ENCODE measurements around the gene PRPF6. TPM values are rescaled to one million over a fixed set of nuclear protein-coding genes. Genes with fewer than 3 reads are reported as not detected.

The PRPF6 gene
- total RNA-seq, 2 donors from 2014 or later = 88.5 to 97.4 TPM

GRCh38 chr20:64043768-64044167 is 62.8 kb downstream of the PRPF6 start:
- Mint-ChIP-seq H3K4me1 (peaks cover 7% of the 10 kb centered on the region), H3K9me3 (no peaks in the 10 kb centered on the region), H3K27ac (peak overlapping the region; percentile 56), H3K4me3 (peak overlapping the region; percentile 50), H3K27me3 (peaks cover 19% of the 10 kb centered on the region), H3K36me3 (ENCODE audit: low read depth) (no peaks in the 10 kb centered on the region)
- ATAC-seq (replicated peaks) = no peak

- ATAC-seq (replicated peaks) = no peak
- Mint-ChIP-seq H3K27me3 (peaks cover 19% of the 10 kb centered on the region), H3K4me1 (peaks cover 4% of the 10 kb centered on the region), H3K36me3 (ENCODE audit: low read depth) (no peaks in the 10 kb centered on the region), H3K4me3 (no peak overlapping the region), H3K27ac (no peak overlapping the region), H3K9me3 (no peaks in the 10 kb centered on the region)
Observed at GRCh38 chr20:64044484-64045247, 63.7 kb downstream of the PRPF6 start.

GRCh38 chr20:64045346-64046011 is 64.5 kb downstream of the PRPF6 start:
- Mint-ChIP-seq H3K27me3 (peaks cover 19% of the 10 kb centered on the region), H3K27ac (no peak overlapping the region), H3K9me3 (no peaks in the 10 kb centered on the region), H3K36me3 (ENCODE audit: low read depth) (no peaks in the 10 kb centered on the region), H3K4me3 (no peak overlapping the region), H3K4me1 (no peaks in the 10 kb centered on the region)
- no peak for ATAC-seq (replicated peaks)

- Mint-ChIP-seq H3K9me3 (no peaks in the 10 kb centered on the region), H3K27me3 (peaks cover 22% of the 10 kb centered on the region), H3K4me3 (no peak overlapping the region), H3K4me1 (no peaks in the 10 kb centered on the region), H3K36me3 (ENCODE audit: low read depth) (no peaks in the 10 kb centered on the region), H3K27ac (no peak overlapping the region)
- no peak for ATAC-seq (replicated peaks)
Observed at GRCh38 chr20:64047046-64047389, 66.1 kb downstream of the PRPF6 start.

- no peak overlapping the region for H3K4me3 Mint-ChIP-seq
- H3K27me3 Mint-ChIP-seq = peaks cover 22% of the 10 kb centered on the region
- H3K4me1 Mint-ChIP-seq = no peaks in the 10 kb centered on the region
- no peak overlapping the region for H3K27ac Mint-ChIP-seq
- no peak for ATAC-seq (replicated peaks)
- H3K9me3 Mint-ChIP-seq = no peaks in the 10 kb centered on the region
- H3K36me3 Mint-ChIP-seq (ENCODE audit: low read depth) = no peaks in the 10 kb centered on the region
Observed at GRCh38 chr20:64047968-64048401, 67.1 kb downstream of the PRPF6 start.

- peaks cover 3% of the 10 kb centered on the region for H3K4me1 Mint-ChIP-seq
- H3K4me3 Mint-ChIP-seq = no peak overlapping the region
- H3K9me3 Mint-ChIP-seq = no peaks in the 10 kb centered on the region
- H3K36me3 Mint-ChIP-seq (ENCODE audit: low read depth) = no peaks in the 10 kb centered on the region
- no peak for ATAC-seq (replicated peaks)
- H3K27me3 Mint-ChIP-seq = peaks cover 28% of the 10 kb centered on the region
- no peak overlapping the region for H3K27ac Mint-ChIP-seq
Observed at GRCh38 chr20:64048402-64049044, 67.6 kb downstream of the PRPF6 start.

GRCh38 chr20:64049060-64049877 is 68.3 kb downstream of the PRPF6 start, which contains the start of gene SOX18:
SOX18 (minus strand) TSS chr20:64049639; CDS start chr20:64049516, 123 bp downstream.
- Mint-ChIP-seq H3K27ac (no peak within 1 kb of the TSS), H3K4me1 (peaks cover 4% of the 10 kb centered on the region), H3K9me3 (no peaks in the 10 kb centered on the region), H3K36me3 (ENCODE audit: low read depth) (no peaks in the 10 kb centered on the region), H3K4me3 (peak within 1 kb of the TSS; percentile 17), H3K27me3 (peaks cover 30% of the 10 kb centered on the region)
- ATAC-seq (replicated peaks) = peak; percentile 67

- peak overlapping the region; percentile 17 for H3K4me3 Mint-ChIP-seq
- no peak overlapping the region for H3K27ac Mint-ChIP-seq
Observed at GRCh38 chr20:64049878-64050260, 68.9 kb downstream of the PRPF6 start.

GRCh38 chr20:64050261-64051032 is 69.5 kb downstream of the PRPF6 start:
- Mint-ChIP-seq H3K4me3 (peak overlapping the region; percentile 17), H3K27me3 (peaks cover 30% of the 10 kb centered on the region), H3K36me3 (ENCODE audit: low read depth) (no peaks in the 10 kb centered on the region), H3K27ac (no peak overlapping the region), H3K4me1 (peaks cover 4% of the 10 kb centered on the region), H3K9me3 (no peaks in the 10 kb centered on the region)
- no peak for ATAC-seq (replicated peaks)

More at GRCh38 chr20:64049878-64050260, 68.9 kb downstream of the PRPF6 start:
- H3K27me3 Mint-ChIP-seq = peaks cover 30% of the 10 kb centered on the region
- no peaks in the 10 kb centered on the region for H3K9me3 Mint-ChIP-seq
- H3K4me1 Mint-ChIP-seq = peaks cover 4% of the 10 kb centered on the region
- H3K36me3 Mint-ChIP-seq (ENCODE audit: low read depth) = no peaks in the 10 kb centered on the region
- ATAC-seq (replicated peaks) = no peak

GRCh38 chr20:64051033-64051452 is 70.1 kb downstream of the PRPF6 start:
- no peaks in the 10 kb centered on the region for H3K9me3 Mint-ChIP-seq
- H3K36me3 Mint-ChIP-seq (ENCODE audit: low read depth) = no peaks in the 10 kb centered on the region
- peaks cover 4% of the 10 kb centered on the region for H3K4me1 Mint-ChIP-seq
- no peak for ATAC-seq (replicated peaks)
- peaks cover 28% of the 10 kb centered on the region for H3K27me3 Mint-ChIP-seq
- no peak overlapping the region for H3K27ac Mint-ChIP-seq
- no peak overlapping the region for H3K4me3 Mint-ChIP-seq

GRCh38 chr20:64051561-64052325 is 70.8 kb downstream of the PRPF6 start:
- no peak overlapping the region for H3K27ac Mint-ChIP-seq
- no peak for ATAC-seq (replicated peaks)
- no peak overlapping the region for H3K4me3 Mint-ChIP-seq
- no peaks in the 10 kb centered on the region for H3K36me3 Mint-ChIP-seq (ENCODE audit: low read depth)
- peaks cover 22% of the 10 kb centered on the region for H3K27me3 Mint-ChIP-seq
- peaks cover 4% of the 10 kb centered on the region for H3K4me1 Mint-ChIP-seq
- H3K9me3 Mint-ChIP-seq = no peaks in the 10 kb centered on the region

GRCh38 chr20:64052326-64052722 is 71.4 kb downstream of the PRPF6 start:
- Mint-ChIP-seq H3K36me3 (ENCODE audit: low read depth) (no peaks in the 10 kb centered on the region), H3K27me3 (peaks cover 16% of the 10 kb centered on the region), H3K27ac (no peak overlapping the region), H3K4me1 (peaks cover 4% of the 10 kb centered on the region), H3K4me3 (no peak overlapping the region), H3K9me3 (no peaks in the 10 kb centered on the region)
- no peak for ATAC-seq (replicated peaks)

Data from activated T-helper 17 cell treated with anti-CD3 and anti-CD28 coated beads, Interleukin-2, amount 50 U/mL, for 72 hours (primary cell).